GM23248 (cell line): ENCODE results near the gene FBXO34.

ENCODE experiments used
- EZH2 ChIP-seq: fragments of 200-600 bp; sonication (generic); IDR thresholded peaks from 2 replicates; pipeline ENCODE4 v1.6.1; 2018; ENCODE audit warnings: antibody characterized with exemption, mild to moderate bottlenecking; ENCODE audit not compliant: insufficient read depth, poor library complexity, severe bottlenecking
- EZH2phosphoT487 ChIP-seq: fragments of 200-600 bp; sonication (generic); IDR thresholded peaks from 2 replicates; pipeline ENCODE4 v1.6.1; 2018; ENCODE audit warnings: antibody characterized with exemption, moderate library complexity, mild to moderate bottlenecking, low read depth; ENCODE audit not compliant: insufficient read depth

DNA sequence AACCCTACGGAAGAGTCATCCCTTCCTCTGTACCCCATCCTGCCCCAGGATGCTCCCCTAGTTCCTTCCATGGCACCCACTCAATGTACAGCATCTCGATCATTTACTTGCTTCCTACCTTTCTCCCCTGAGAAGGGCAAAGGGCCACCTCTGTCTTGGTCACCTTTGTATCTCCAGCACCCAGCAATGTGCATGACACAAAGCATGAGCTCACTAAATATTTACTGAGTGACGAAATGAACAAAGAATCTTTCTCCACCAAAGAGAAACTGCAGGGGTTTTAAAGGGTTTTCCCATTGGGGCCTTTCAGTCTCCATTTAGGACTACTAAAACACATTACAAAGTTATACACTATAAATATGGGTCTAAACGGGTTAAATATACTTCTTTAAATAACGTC, 109.8 kb downstream of the FBXO34 start:
- TF ChIP-seq EZH2: no peak
- TF ChIP-seq EZH2phosphoT487: no peak
